B cell (primary cell): Measurements from ENCODE around the gene PALD1. TPM values are rescaled to one million over a fixed set of nuclear protein-coding genes. Genes with fewer than 3 reads are reported as not detected.

Experiments used
- ATAC-seq: fragments of 200-7000 bp; cut with Tn5 transposase; one replicate; pipeline ENCODE4 v1.10.0; 2021; ENCODE audit warnings: low read depth, mild to moderate bottlenecking, moderate number of reproducible peaks, moderate library complexity
- CTCF ChIA-PET: fragments of 350-600 bp; sonication (Branson Sonifier 250); formaldehyde crosslinking; loops from one replicate; lab custom pipeline; 2021; ENCODE audit warnings: antibody characterized with exemption, inconsistent platforms; lab: Charles Lee
- POLR2A ChIA-PET: fragments of 350-600 bp; sonication (Branson Sonifier 250); formaldehyde crosslinking; loops from one replicate; lab custom pipeline; 2021; ENCODE audit warnings: antibody characterized with exemption; lab: Charles Lee
- DNase-seq: peaks from one replicate; pipeline ENCODE4 v3.0.0; 2013
- H2AFZ ChIP-seq: 2 replicates; pipeline ENCODE4 v1.6.1; 2012; ENCODE audit warnings: mild to moderate bottlenecking, low read depth, low read length; ENCODE audit not compliant: insufficient read depth, poor library complexity, severe bottlenecking
- H3K27ac ChIP-seq, 2 donors: 1 replicate in 1 of 2; 2 replicates in 1 of 2; pipeline ENCODE4 v1.5.1; 2012 to 2013; ENCODE audit warnings: low read length in 2 of 2, mild to moderate bottlenecking in 2 of 2, moderate library complexity in 1 of 2
- H3K27me3 ChIP-seq, 4 experiments: fragments of 200-600 bp in 1 of 4; sonication (generic) in 1 of 4; replicated peaks in 1 of 4; 1 replicate in 2 of 4; 2 replicates in 2 of 4; pipeline versions ENCODE4 v1.6.1 to v1.7.0; 2013 to 2016; ENCODE audit warnings: low read length in 3 of 4, mild to moderate bottlenecking in 2 of 4, mixed read lengths in 1 of 4, moderate library complexity in 1 of 4; ENCODE audit not compliant: insufficient read depth in 4 of 4, control insufficient read depth in 3 of 4; ENCODE audit errors: control extremely low read depth in 1 of 4
- H3K36me3 ChIP-seq, 2 experiments: replicated peaks in 1 of 2; 1 replicate in 1 of 2; 2 replicates in 1 of 2; pipeline versions ENCODE4 v1.6.1 to v1.7.1; 2013; ENCODE audit warnings: low read length in 1 of 2; ENCODE audit not compliant: insufficient read depth in 2 of 2, control insufficient read depth in 1 of 2; ENCODE audit errors: control extremely low read depth in 1 of 2, extremely low read depth in 1 of 2
- H3K4me1 ChIP-seq, 2 donors: fragments of 200-600 bp in 1 of 2; sonication (generic) in 1 of 2; 1 replicate in 1 of 2; 2 replicates in 1 of 2; pipeline versions ENCODE4 v1.5.1 to v1.6.1; 2013 to 2017; ENCODE audit warnings: low read length in 2 of 2; ENCODE audit not compliant: control insufficient read depth in 2 of 2, insufficient read depth in 2 of 2
- H3K4me2 ChIP-seq: replicated peaks from 2 replicates; pipeline ENCODE3; 2012; ENCODE audit warnings: mild to moderate bottlenecking, low read depth, low read length; ENCODE audit not compliant: poor library complexity, severe bottlenecking
- H3K4me3 ChIP-seq, 5 experiments: fragments of 200-600 bp in 1 of 5; sonication (generic) in 1 of 5; 1 replicate in 3 of 5; 2 replicates in 2 of 5; pipeline versions ENCODE4 v1.5.1 to v1.7.0; 2011 to 2016; ENCODE audit warnings: low read length in 4 of 5, mild to moderate bottlenecking in 4 of 5, low read depth in 2 of 5, control low read depth in 1 of 5, moderate library complexity in 1 of 5; ENCODE audit not compliant: insufficient read depth in 1 of 5; ENCODE audit errors: control extremely low read depth in 1 of 5, extremely low read depth in 1 of 5
- H3K79me2 ChIP-seq: fragments of 200-600 bp; sonication (generic); one replicate; pipeline ENCODE4 v1.6.0; 2016; ENCODE audit warnings: low read length; ENCODE audit not compliant: control insufficient read depth, insufficient read depth
- H3K9ac ChIP-seq: fragments of 200-600 bp; sonication (generic); 2 replicates; pipeline ENCODE4 v1.6.1; 2017; ENCODE audit warnings: mild to moderate bottlenecking, low read length, moderate library complexity
- H3K9me3 ChIP-seq, 3 donors: one replicate each; pipeline versions ENCODE4 v1.6.1 to v1.7.1; 2013; ENCODE audit warnings: low read length in 2 of 3; ENCODE audit not compliant: control insufficient read depth in 2 of 3, insufficient read depth in 1 of 3; ENCODE audit errors: control extremely low read depth in 1 of 3
- H4K20me1 ChIP-seq: 2 replicates; pipeline ENCODE4 v1.6.0; 2012; ENCODE audit warnings: mild to moderate bottlenecking, low read length; ENCODE audit not compliant: insufficient read depth, control insufficient read depth, poor library complexity, severe bottlenecking
- H3K27ac Mint-ChIP-seq: one replicate; pipeline ENCODE4 v1.8.0; 2021; ENCODE audit warnings: mixed read lengths
- H3K27me3 Mint-ChIP-seq: one replicate; pipeline ENCODE4 v1.8.0; 2021; ENCODE audit warnings: mixed read lengths
- H3K4me1 Mint-ChIP-seq: one replicate; pipeline ENCODE4 v1.8.0; 2021; ENCODE audit warnings: mixed read lengths
- H3K4me3 Mint-ChIP-seq: one replicate; pipeline ENCODE4 v1.8.0; 2021; ENCODE audit warnings: mixed read lengths
- H3K9me3 Mint-ChIP-seq: one replicate; pipeline ENCODE4 v1.8.0; 2022; ENCODE audit warnings: mixed read lengths; ENCODE audit not compliant: insufficient read depth
- CTCF ChIP-seq: fragments of 200-600 bp; IDR thresholded peaks from one replicate; pipeline ENCODE4 v1.8.0; 2022; ENCODE audit warnings: antibody characterized with exemption, mild to moderate bottlenecking
- EZH2 ChIP-seq: IDR thresholded peaks from 2 replicates; pipeline ENCODE4 v1.6.1; 2012; ENCODE audit warnings: borderline replicate concordance, low read depth, mild to moderate bottlenecking, moderate library complexity, low read length; ENCODE audit not compliant: insufficient read depth, poor library complexity, severe bottlenecking
- WGBS: methylation state at CpG from one replicate; pipeline ENCODE4 v1.1.5; 2013; ENCODE audit warnings: missing lambda C conversion rate; ENCODE audit not compliant: insufficient coverage; 5-methylcytosine and 5-hydroxymethylcytosine counted together
- intact Hi-C: fragments of 100-400 bp; cut with micrococcal nuclease; formaldehyde crosslinking; loops from one replicate; pipeline ENCODE4 v1.10.0; 2022
- polyA plus RNA-seq: library from polyadenylated mRNA; depleted of rRNA; stranded (reverse); fragments of >200 nt; gene quantifications from 2 replicates; pipeline ENCODE4 v1.2.3, GENCODE V29; 2012
- total RNA-seq, 2 donors: library from RNA; stranded (reverse); fragments of 120-200 nt in 1 of 2; gene quantifications; 1 replicate in 1 of 2; 2 replicates in 1 of 2; pipeline versions ENCODE4 v1.2.3 to v1.2.4, GENCODE V29; 2013 to 2022

PALD1 gene
- total and polyA plus RNA-seq, 2 donors (not counting 1 experiment from before 2014, with no cell fraction given): 2.2 to 2.8 TPM

GRCh38 chr10:70432561-70433263 lies 45.9 kb upstream of the PALD1 start:
- Histone ChIP-seq H4K20me1 (no peaks in the 10 kb centered on the region), H3K27me3 (no peaks in the 10 kb centered on the region), H2AFZ (no peak overlapping the region), H3K36me3 (peaks cover 0 to 7% of the 10 kb centered on the region in 2 experiments), H3K9me3 (no peaks in the 10 kb centered on the region), H3K4me3 (peak overlapping the region in 3 of 5 experiments; percentile 11 to 34 (median 31)), H3K4me2 (peak overlapping the region; percentile 46), H3K79me2 (no peaks in the 10 kb centered on the region), H3K4me1 (peaks cover 5 to 9% of the 10 kb centered on the region in 2 donors), H3K9ac (peak overlapping the region; percentile 34), H3K27ac (peak overlapping the region in 1 of 2 donors; percentile 28)
- Mint-ChIP-seq H3K4me1 (peaks cover 16% of the 10 kb centered on the region), H3K4me3 (peak overlapping the region; percentile 68), H3K9me3 (no peaks in the 10 kb centered on the region), H3K27me3 (peaks cover 4% of the 10 kb centered on the region), H3K27ac (no peak overlapping the region)
- POLR2A ChIA-PET: no interaction called here
- no peak for TF ChIP-seq CTCF
- TF ChIP-seq EZH2: no peak
- CTCF ChIA-PET: interaction anchor here (0.6 to 1.2 kb wide), 4 partner anchors 78 to 1280 kb away, joined by 3 to 4 read pairs (median 3); no protein-coding TSS in a partner anchor
- intact Hi-C loops: no loop called here
- WGBS: 51% methylated on average over 3 of the region's 6 CpGs
- DNase-seq (no peak), ATAC-seq (no peak)

DNA sequence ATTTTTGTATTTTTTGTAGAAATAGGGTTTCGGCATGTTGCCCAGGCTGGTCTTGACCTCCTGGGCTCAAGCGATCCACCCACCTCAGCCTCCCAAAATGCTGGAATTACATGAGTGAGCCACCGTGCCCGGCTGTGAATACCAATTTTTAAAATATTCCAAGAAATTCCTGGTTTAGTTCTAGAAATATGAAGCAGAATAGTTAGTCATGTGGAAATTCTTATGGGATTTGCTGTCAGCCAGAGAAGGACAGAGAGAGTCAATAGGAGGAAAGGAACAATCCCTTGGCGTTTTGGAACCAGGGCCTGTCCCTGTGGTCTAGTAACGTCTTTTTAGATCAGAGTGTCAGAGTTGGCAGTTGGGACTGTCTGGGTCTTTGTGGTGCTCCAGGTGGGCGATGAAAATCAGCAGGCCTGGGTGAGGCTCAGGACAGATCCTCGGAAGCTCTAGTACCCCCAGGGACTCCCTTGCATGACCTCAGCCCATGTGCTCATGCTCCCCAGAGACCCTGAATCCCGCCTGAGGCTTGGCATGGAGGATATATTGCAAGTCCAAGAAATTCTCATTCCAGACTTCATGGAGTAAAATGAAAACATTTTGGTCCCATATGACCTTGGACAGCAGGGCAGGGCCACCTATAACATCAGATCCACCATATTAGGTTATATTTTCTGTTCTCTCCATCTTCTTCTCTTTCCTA lies 44.8 kb upstream of the PALD1 start:
- Histone ChIP-seq H2AFZ (no peak overlapping the region), H3K27me3 (no peaks in the 10 kb centered on the region), H3K4me1 (peaks cover 5 to 9% of the 10 kb centered on the region in 2 donors), H3K4me3 (no peak overlapping the region), H3K9ac (no peak overlapping the region), H3K79me2 (no peaks in the 10 kb centered on the region), H3K36me3 (no peaks in the 10 kb centered on the region), H3K4me2 (no peak overlapping the region), H4K20me1 (no peaks in the 10 kb centered on the region), H3K9me3 (no peaks in the 10 kb centered on the region), H3K27ac (no peak overlapping the region)
- Mint-ChIP-seq H3K9me3 (no peaks in the 10 kb centered on the region), H3K27me3 (peaks cover 4% of the 10 kb centered on the region), H3K4me3 (no peak overlapping the region), H3K27ac (no peak overlapping the region), H3K4me1 (peaks cover 16% of the 10 kb centered on the region)
- ChIA-PET CTCF (interaction anchor here (1.0 kb wide), 1 partner anchor 318 kb away, joined by 3 read pairs; no protein-coding TSS in a partner anchor), POLR2A (no interaction called here)
- ATAC-seq: no peak
- no peak for DNase-seq
- WGBS: 72% methylated on average over 5 of the region's 9 CpGs
- intact Hi-C loops: no loop called here
- TF ChIP-seq CTCF (no peak), EZH2 (no peak)
